Activated B cell treated with CpG ODN at 0.5 μM for 24 hours (primary cell): ENCODE measurements around the gene MZB1. TPM values are rescaled to one million over a fixed set of nuclear protein-coding genes. Genes with fewer than 3 reads are reported as not detected.

ENCODE experiments used
- ATAC-seq: fragments of 200-7000 bp; cut with Tn5 transposase; one replicate; pipeline ENCODE4 v1.10.0; 2021; ENCODE audit warnings: low read depth, mild to moderate bottlenecking, moderate library complexity
- CTCF ChIA-PET: fragments of 350-600 bp; sonication (Branson Sonifier 250); formaldehyde crosslinking; loops from one replicate; lab custom pipeline; 2021; ENCODE audit warnings: antibody characterized with exemption; lab: Charles Lee
- POLR2A ChIA-PET: fragments of 350-600 bp; sonication (Branson Sonifier 250); formaldehyde crosslinking; loops from one replicate; lab custom pipeline; 2021; ENCODE audit warnings: antibody characterized with exemption; lab: Charles Lee
- DNase-seq: peaks from one replicate; pipeline ENCODE4 v3.0.0; 2022
- H3K27ac Mint-ChIP-seq: one replicate; pipeline ENCODE4 v1.8.0; 2020; ENCODE audit warnings: mixed read lengths
- H3K27me3 Mint-ChIP-seq: one replicate; pipeline ENCODE4 v1.8.0; 2021; ENCODE audit warnings: mixed read lengths
- H3K36me3 Mint-ChIP-seq: one replicate; pipeline ENCODE4 v1.8.0; 2021; ENCODE audit warnings: low read depth, mixed read lengths
- H3K4me1 Mint-ChIP-seq: one replicate; pipeline ENCODE4 v1.8.0; 2021; ENCODE audit warnings: mixed read lengths
- H3K4me3 Mint-ChIP-seq: one replicate; pipeline ENCODE4 v1.8.0; 2020; ENCODE audit warnings: mild to moderate bottlenecking, mixed read lengths
- H3K9me3 Mint-ChIP-seq: one replicate; pipeline ENCODE4 v1.8.0; 2020; ENCODE audit warnings: mixed read lengths
- intact Hi-C: fragments of 100-400 bp; cut with micrococcal nuclease; formaldehyde crosslinking; loops from one replicate; pipeline ENCODE4 v1.15.1; 2024
- total RNA-seq: library from RNA; stranded (reverse); gene quantifications from 2 replicates; pipeline ENCODE4 v1.2.3, GENCODE V29; 2022
- TF ChIP-seq, protein P1 (sequence below): fragments of 200-600 bp; IDR thresholded peaks from one replicate; pipeline ENCODE4 v1.8.0; 2022; ENCODE audit warnings: antibody characterized with exemption, mild to moderate bottlenecking

Gene MZB1
- total RNA-seq, 1 donor from 2014 or later, result 47.1 TPM

DNA sequence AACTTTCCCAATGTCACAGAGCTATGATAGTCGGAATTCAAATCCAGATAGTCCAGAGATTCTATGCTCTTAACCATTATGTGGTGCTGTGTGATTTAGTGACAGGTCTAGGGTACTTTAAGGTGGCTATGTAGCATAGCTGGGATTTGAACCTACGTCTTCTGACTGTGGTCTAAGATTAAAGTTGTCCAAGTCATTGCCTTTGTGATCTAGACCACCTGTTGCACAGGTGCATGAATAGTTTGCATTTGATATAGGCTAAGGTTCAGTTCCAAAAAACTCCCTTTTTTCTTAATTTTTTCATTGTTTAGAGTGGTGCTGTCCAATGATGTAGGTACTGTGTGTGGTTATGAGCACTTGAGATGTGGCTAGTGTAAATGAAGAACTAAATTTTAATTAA lies 45.5 kb downstream of the MZB1 start:
- TF ChIP-seq, protein P1, sequence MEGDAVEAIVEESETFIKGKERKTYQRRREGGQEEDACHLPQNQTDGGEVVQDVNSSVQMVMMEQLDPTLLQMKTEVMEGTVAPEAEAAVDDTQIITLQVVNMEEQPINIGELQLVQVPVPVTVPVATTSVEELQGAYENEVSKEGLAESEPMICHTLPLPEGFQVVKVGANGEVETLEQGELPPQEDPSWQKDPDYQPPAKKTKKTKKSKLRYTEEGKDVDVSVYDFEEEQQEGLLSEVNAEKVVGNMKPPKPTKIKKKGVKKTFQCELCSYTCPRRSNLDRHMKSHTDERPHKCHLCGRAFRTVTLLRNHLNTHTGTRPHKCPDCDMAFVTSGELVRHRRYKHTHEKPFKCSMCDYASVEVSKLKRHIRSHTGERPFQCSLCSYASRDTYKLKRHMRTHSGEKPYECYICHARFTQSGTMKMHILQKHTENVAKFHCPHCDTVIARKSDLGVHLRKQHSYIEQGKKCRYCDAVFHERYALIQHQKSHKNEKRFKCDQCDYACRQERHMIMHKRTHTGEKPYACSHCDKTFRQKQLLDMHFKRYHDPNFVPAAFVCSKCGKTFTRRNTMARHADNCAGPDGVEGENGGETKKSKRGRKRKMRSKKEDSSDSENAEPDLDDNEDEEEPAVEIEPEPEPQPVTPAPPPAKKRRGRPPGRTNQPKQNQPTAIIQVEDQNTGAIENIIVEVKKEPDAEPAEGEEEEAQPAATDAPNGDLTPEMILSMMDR, result no peak
- H3K27me3 Mint-ChIP-seq, result no peaks in the 10 kb centered on the region
- ChIA-PET POLR2A (no interaction called here), CTCF (interaction anchor here (0.9 to 1.3 kb wide), 2 partner anchors 13 to 48 kb away, joined by 3 read pairs; no protein-coding TSS in a partner anchor)
- H3K27ac Mint-ChIP-seq, result no peak overlapping the region
- no peak for ATAC-seq
- intact Hi-C loops, result no loop called here
- peaks cover 38% of the 10 kb centered on the region for H3K36me3 Mint-ChIP-seq
- DNase-seq, result no peak
- peak overlapping the region; percentile 48 for H3K4me3 Mint-ChIP-seq
- no peaks in the 10 kb centered on the region for H3K9me3 Mint-ChIP-seq
- peaks cover 69% of the 10 kb centered on the region for H3K4me1 Mint-ChIP-seq

DNA sequence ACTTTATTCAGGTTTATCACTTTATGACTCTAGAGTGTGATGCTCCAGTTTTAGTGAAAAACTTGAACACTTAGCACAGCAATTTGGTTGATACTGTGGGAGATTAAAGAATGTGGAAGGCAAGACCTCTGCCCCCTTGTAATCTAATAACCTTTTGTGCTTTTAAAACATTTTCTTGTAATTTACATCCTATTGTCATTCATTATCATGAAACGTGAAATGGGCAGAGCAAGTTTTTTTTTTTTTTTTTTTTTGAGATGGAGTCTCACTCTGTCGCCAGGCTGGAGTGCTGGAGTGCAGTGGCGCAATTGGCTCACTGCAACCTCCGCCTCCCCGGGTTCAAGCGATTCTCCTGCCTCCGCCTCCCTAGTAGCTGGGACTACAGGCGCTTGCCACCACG lies 46.2 kb downstream of the MZB1 start:
- ATAC-seq, result no peak
- no peak for DNase-seq
- Mint-ChIP-seq H3K27me3 (no peaks in the 10 kb centered on the region), H3K4me1 (peaks cover 65% of the 10 kb centered on the region), H3K27ac (no peak overlapping the region), H3K9me3 (no peaks in the 10 kb centered on the region), H3K4me3 (peak overlapping the region; percentile 96), H3K36me3 (peaks cover 35% of the 10 kb centered on the region)
- intact Hi-C loops, result no loop called here
- CTCF ChIA-PET, result interaction anchor here (0.9 to 1.3 kb wide), 2 partner anchors 14 to 48 kb away, joined by 3 read pairs; no protein-coding TSS in a partner anchor
- POLR2A ChIA-PET, result no interaction called here
- TF ChIP-seq, protein P1, result no peak

- ATAC-seq (no peak), DNase-seq (no peak)
- POLR2A ChIA-PET, result interaction anchor here (0.6 to 3.8 kb wide), 32 partner anchors 8 to 1114 kb away, joined by 3 to 112 read pairs (median 4); partner anchors contain the start of genes ETF1, HSPA9, MATR3 and MZB1
- CTCF ChIA-PET, result interaction anchor here (0.9 to 1.8 kb wide), 7 partner anchors 9 to 97 kb away, joined by 3 to 17 read pairs (median 4); partner anchors contain the start of gene DNAJC18
- intact Hi-C loops, result no loop called here
- H3K4me3 Mint-ChIP-seq, result peak overlapping the region; percentile 96
- TF ChIP-seq, protein P1, result no peak
- no peaks in the 10 kb centered on the region for H3K27me3 Mint-ChIP-seq
- peaks cover 34% of the 10 kb centered on the region for H3K36me3 Mint-ChIP-seq
- peaks cover 57% of the 10 kb centered on the region for H3K4me1 Mint-ChIP-seq
- peak overlapping the region; percentile 95 for H3K27ac Mint-ChIP-seq
- H3K9me3 Mint-ChIP-seq, result no peaks in the 10 kb centered on the region
Measured at GRCh38 chr5:139342423-139342723, 47.3 kb downstream of the MZB1 start.

GRCh38 chr5:139341689-139342422 lies 47.9 kb downstream of the MZB1 start, which contains the start of gene PAIP2:
PAIP2 (plus strand) TSS chr5:139341854; CDS start chr5:139363785, 21,931 bp downstream.
- CTCF ChIA-PET, result interaction anchor here (0.8 to 1.8 kb wide), 11 partner anchors 10 to 97 kb away, joined by 3 to 17 read pairs (median 3); partner anchors contain the start of gene DNAJC18
- Mint-ChIP-seq H3K27ac (peak within 1 kb of the TSS; percentile 95), H3K4me3 (peak within 1 kb of the TSS; percentile 96), H3K9me3 (no peaks in the 10 kb centered on the region), H3K36me3 (peaks cover 31% of the 10 kb centered on the region), H3K4me1 (peaks cover 53% of the 10 kb centered on the region), H3K27me3 (no peaks in the 10 kb centered on the region)
- intact Hi-C loops, result loop anchor here (1.0 to 2.0 kb wide), 8 partner anchors 49 to 767 kb away; partner anchors contain the start of genes HSPA9, MATR3, SIL1 and SPATA24
- TF ChIP-seq, protein P1, result no peak
- DNase-seq, result peak; percentile 95
- peak; percentile 87 for ATAC-seq
- POLR2A ChIA-PET, result interaction anchor here (0.5 to 3.8 kb wide), 43 partner anchors 9 to 1113 kb away, joined by 3 to 112 read pairs (median 4); partner anchors contain the start of genes ETF1, HSPA9, MATR3 and MZB1
